ENCODE data around the gene EPHA2. TPM values are rescaled to one million over a fixed set of nuclear protein-coding genes. Genes with fewer than 3 reads are reported as not detected.

The EPHA2 gene
- total and polyA plus RNA-seq, 12 donors: 7.8 to 25.1 (median 11.3) TPM

DNA sequence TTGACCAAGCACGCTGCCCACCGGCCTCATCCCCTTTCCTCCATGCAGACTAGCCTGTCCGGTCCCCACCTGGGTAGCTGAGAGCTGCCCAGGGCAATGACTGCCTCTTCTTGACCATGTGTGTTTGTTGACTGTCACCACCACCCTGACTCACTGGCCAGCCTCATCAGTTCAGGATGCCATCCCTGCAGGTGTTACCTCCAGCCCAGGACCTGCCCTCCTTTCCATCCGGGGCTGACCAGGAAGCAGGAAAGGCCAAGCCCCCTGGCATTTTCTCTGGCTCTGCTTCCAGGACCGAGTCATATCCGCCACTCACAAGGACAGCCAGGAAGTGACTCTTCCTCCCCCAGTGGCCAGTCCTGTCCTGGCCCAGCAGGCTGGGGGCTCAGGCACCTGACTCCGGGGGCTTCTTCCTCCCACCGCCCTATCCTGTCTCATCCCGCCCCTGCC lies 17.1 kb downstream of the EPHA2 start:
- intact Hi-C loops (cut with DNase I): loop anchor here in 1 of 10 donors (10.0 kb wide), 1 partner anchor 54 kb away; no protein-coding TSS in a partner anchor
- TF ChIP-seq, protein P1, sequence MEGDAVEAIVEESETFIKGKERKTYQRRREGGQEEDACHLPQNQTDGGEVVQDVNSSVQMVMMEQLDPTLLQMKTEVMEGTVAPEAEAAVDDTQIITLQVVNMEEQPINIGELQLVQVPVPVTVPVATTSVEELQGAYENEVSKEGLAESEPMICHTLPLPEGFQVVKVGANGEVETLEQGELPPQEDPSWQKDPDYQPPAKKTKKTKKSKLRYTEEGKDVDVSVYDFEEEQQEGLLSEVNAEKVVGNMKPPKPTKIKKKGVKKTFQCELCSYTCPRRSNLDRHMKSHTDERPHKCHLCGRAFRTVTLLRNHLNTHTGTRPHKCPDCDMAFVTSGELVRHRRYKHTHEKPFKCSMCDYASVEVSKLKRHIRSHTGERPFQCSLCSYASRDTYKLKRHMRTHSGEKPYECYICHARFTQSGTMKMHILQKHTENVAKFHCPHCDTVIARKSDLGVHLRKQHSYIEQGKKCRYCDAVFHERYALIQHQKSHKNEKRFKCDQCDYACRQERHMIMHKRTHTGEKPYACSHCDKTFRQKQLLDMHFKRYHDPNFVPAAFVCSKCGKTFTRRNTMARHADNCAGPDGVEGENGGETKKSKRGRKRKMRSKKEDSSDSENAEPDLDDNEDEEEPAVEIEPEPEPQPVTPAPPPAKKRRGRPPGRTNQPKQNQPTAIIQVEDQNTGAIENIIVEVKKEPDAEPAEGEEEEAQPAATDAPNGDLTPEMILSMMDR (IDR thresholded peaks at IDR 0.05): peak in 2 of 9 donors; percentile 13 to 18
- no peaks in the 10 kb centered on the region for H3K27me3 ChIP-seq
- peak; percentile 5 to 50 (median 14) for ATAC-seq
- H3K9me3 ChIP-seq: no peaks in the 10 kb centered on the region
- H3K36me3 ChIP-seq: peaks cover 0 to 59% (median 38%) of the 10 kb centered on the region in 9 donors
- WGBS, 2 donors: 62 to 63% methylated on average over 9 of the region's 9 CpGs
- peak overlapping the region in 9 of 10 donors; percentile 52 to 92 (median 87) for H3K27ac ChIP-seq
- DNase-seq: no peak
- H3K4me1 ChIP-seq: peaks cover 34 to 56% (median 47%) of the 10 kb centered on the region in 9 donors
- no peak overlapping the region for H3K4me3 ChIP-seq

GRCh38 chr1:16137890-16138467 lies 17.9 kb downstream of the EPHA2 start:
- Histone ChIP-seq H3K4me3 (no peak overlapping the region), H3K36me3 (peaks cover 3 to 60% (median 46%) of the 10 kb centered on the region in 9 donors), H3K27ac (peak overlapping the region in 4 of 10 donors; percentile 3 to 89 (median 86)), H3K4me1 (peaks cover 30 to 48% (median 40%) of the 10 kb centered on the region in 9 donors), H3K27me3 (no peaks in the 10 kb centered on the region), H3K9me3 (no peaks in the 10 kb centered on the region)
- ATAC-seq: peak in 1 of 8 donors; percentile 7
- intact Hi-C loops (cut with DNase I): loop anchor here in 1 of 10 donors (10.0 kb wide), 1 partner anchor 53 kb away; no protein-coding TSS in a partner anchor
- no peak for DNase-seq
- TF ChIP-seq, protein P1 (IDR thresholded peaks at IDR 0.05): no peak
- 93 to 94% methylated on average over 31 of the region's 31 CpGs for WGBS, 2 donors

- Histone ChIP-seq H3K27me3 (no peaks in the 10 kb centered on the region), H3K4me3 (no peak overlapping the region), H3K27ac (no peak overlapping the region), H3K9me3 (no peaks in the 10 kb centered on the region), H3K4me1 (peaks cover 14 to 44% (median 22%) of the 10 kb centered on the region in 9 donors), H3K36me3 (peaks cover 3 to 82% (median 63%) of the 10 kb centered on the region in 9 donors)
- 84 to 87% methylated on average over 12 of the region's 12 CpGs for WGBS, 2 donors
- DNase-seq (no peak), ATAC-seq (no peak)
- TF ChIP-seq, protein P1 (IDR thresholded peaks at IDR 0.05): no peak
- intact Hi-C loops (cut with DNase I): loop anchor here in 1 of 10 donors (10.0 kb wide), 1 partner anchor 51 kb away; no protein-coding TSS in a partner anchor
These were observed 20.4 kb downstream of the EPHA2 start for GRCh38 chr1:16135501-16135900.

DNA sequence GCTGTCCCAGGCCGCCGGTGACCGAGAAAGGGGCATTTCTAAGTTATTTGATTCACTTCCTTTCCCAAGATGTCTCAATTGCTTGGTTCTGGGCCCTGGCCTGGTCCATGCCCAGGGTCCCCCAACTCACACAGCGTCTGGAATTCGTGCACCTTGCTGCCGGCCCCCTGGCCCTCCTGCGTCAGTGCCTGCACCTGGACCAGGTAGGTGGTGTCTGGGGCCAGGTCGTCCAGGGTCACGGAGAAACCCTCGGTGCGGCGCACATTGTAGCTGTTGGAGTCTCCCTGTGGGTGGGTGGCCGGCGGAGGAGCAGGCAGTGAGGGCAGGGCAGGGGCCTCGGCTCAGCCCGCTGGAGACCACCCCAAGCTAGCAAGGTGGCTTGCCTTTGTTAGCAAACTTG lies 21.0 kb downstream of the EPHA2 start:
- TF ChIP-seq, protein P1 (IDR thresholded peaks at IDR 0.05): no peak
- peaks cover 9 to 39% (median 16%) of the 10 kb centered on the region in 9 donors for H3K4me1 ChIP-seq
- intact Hi-C loops (cut with DNase I): loop anchor here in 2 of 10 donors (5.0 to 10.0 kb wide), 2 partner anchors 48 to 50 kb away; no protein-coding TSS in a partner anchor
- H3K36me3 ChIP-seq: peaks cover 3 to 88% (median 69%) of the 10 kb centered on the region in 9 donors
- ATAC-seq: no peak
- WGBS, 2 donors: 97% methylated on average over 16 of the region's 16 CpGs
- no peak overlapping the region for H3K27ac ChIP-seq
- no peaks in the 10 kb centered on the region for H3K9me3 ChIP-seq
- DNase-seq: no peak
- no peak overlapping the region for H3K4me3 ChIP-seq
- H3K27me3 ChIP-seq: no peaks in the 10 kb centered on the region

All from heart right ventricle (tissue), 16 donors.